ENCODE data around the gene MEX3A.
"Not testable (repeated sequence)": the region's sequence is repeated elsewhere in the genome, so short reads cannot be mapped to it uniquely, and the experiment has no call there.

The MEX3A gene

GRCh38 chr1:156117414-156118176, 35.3 kb upstream of the MEX3A start:
- no peak for DNase-seq

GRCh38 chr1:156116731-156117130, 34.5 kb upstream of the MEX3A start:
- DNase-seq: not testable (repeated sequence)

GRCh38 chr1:156115514-156116374, 33.5 kb upstream of the MEX3A start:
- peak; percentile 83 for DNase-seq

GRCh38 chr1:156114919-156115513, 32.8 kb upstream of the MEX3A start:
- no peak for DNase-seq

- peak; percentile 95 for DNase-seq
Observed at GRCh38 chr1:156114101-156114918, 32.0 kb upstream of the MEX3A start, which contains the start of gene LMNA. Gene LMNA (plus strand): TSS chr1:156114711. CDS start chr1:156114919, 208 bp downstream.

- DNase-seq: peak; percentile 58
Observed at GRCh38 chr1:156113282-156113950, 31.2 kb upstream of the MEX3A start.

- peak; percentile 70 for DNase-seq
Observed at GRCh38 chr1:156112276-156113137, 30.2 kb upstream of the MEX3A start.

GRCh38 chr1:156111355-156111962, 29.2 kb upstream of the MEX3A start:
- no peak for DNase-seq

- DNase-seq: no peak
Observed at GRCh38 chr1:156110252-156110651, 28.0 kb upstream of the MEX3A start.

GRCh38 chr1:156108664-156109241, 26.5 kb upstream of the MEX3A start:
- no peak for DNase-seq

- no peak for DNase-seq
Observed at GRCh38 chr1:156108057-156108456, 25.8 kb upstream of the MEX3A start.

- DNase-seq: no peak
Observed at GRCh38 chr1:156106624-156107488, 24.6 kb upstream of the MEX3A start.

- DNase-seq: peak; percentile 80
Observed at GRCh38 chr1:156104861-156105832, 22.9 kb upstream of the MEX3A start.

GRCh38 chr1:156104065-156104810, 22.0 kb upstream of the MEX3A start:
- peak; percentile 94 for DNase-seq

- peak; percentile 87 for DNase-seq
Observed at GRCh38 chr1:156103521-156103947, 21.3 kb upstream of the MEX3A start.

GRCh38 chr1:156102633-156103511, 20.6 kb upstream of the MEX3A start:
- DNase-seq: peak; percentile 70
